Measurements from ENCODE around the gene EPAS1. TPM values are rescaled to one million over a fixed set of nuclear protein-coding genes. Genes with fewer than 3 reads are reported as not detected.

EPAS1 gene
- total and polyA plus RNA-seq, 2 of the 13 experiments (the other 11 are each of a cell fraction or from before 2014, with no cell fraction given): 47.1 to 182 TPM

- TF ChIP-seq, protein P1, sequence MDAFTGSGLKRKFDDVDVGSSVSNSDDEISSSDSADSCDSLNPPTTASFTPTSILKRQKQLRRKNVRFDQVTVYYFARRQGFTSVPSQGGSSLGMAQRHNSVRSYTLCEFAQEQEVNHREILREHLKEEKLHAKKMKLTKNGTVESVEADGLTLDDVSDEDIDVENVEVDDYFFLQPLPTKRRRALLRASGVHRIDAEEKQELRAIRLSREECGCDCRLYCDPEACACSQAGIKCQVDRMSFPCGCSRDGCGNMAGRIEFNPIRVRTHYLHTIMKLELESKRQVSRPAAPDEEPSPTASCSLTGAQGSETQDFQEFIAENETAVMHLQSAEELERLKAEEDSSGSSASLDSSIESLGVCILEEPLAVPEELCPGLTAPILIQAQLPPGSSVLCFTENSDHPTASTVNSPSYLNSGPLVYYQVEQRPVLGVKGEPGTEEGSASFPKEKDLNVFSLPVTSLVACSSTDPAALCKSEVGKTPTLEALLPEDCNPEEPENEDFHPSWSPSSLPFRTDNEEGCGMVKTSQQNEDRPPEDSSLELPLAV (CRISPR knock-in tag; conservative IDR thresholded peaks at IDR 0.05; ENCODE audit: low read depth): no peak
- 0 out of 2 replicates have a peak, but pooled peaks have one; percentile 32 for TF ChIP-seq ZNF10 (CRISPR knock-in tag; IDR thresholded peaks at IDR 0.05; ENCODE audit: borderline replicate concordance, low read depth)
- TF ChIP-seq ZNF788 (CRISPR knock-in tag; IDR thresholded peaks at IDR 0.05; ENCODE audit: borderline replicate concordance): no peak
- peak; percentile 68; the same call in 1 of the 2 replicates for TF ChIP-seq NKX3-1 (CRISPR knock-in tag; IDR thresholded peaks at IDR 0.05)
- no peak for TF ChIP-seq HOXA9 (CRISPR knock-in tag; IDR thresholded peaks at IDR 0.05; ENCODE audit: borderline replicate concordance)
- TF ChIP-seq ZBTB33 (CRISPR knock-in tag; IDR thresholded peaks at IDR 0.05): no peak
- peak; percentile 60; the same call in 1 of the 2 replicates for TF ChIP-seq ZFP37 (CRISPR knock-in tag; IDR thresholded peaks at IDR 0.05; ENCODE audit: borderline replicate concordance)
- no peak for TF ChIP-seq SOX13 (IDR thresholded peaks at IDR 0.05)
- TF ChIP-seq SOX13 (CRISPR knock-in tag; conservative IDR thresholded peaks at IDR 0.05 in 1 of 2, IDR thresholded peaks at IDR 0.05 in 1 of 2): no peak
- no peak; the same call in none of the 2 replicates for TF ChIP-seq KDM5B (CRISPR knock-in tag; IDR thresholded peaks at IDR 0.05; ENCODE audit: borderline replicate concordance)
- TF ChIP-seq PCBP2 (optimal IDR thresholded peaks at IDR 0.05; ENCODE audit: low read depth, low read length, poor library complexity, severe bottlenecking): no peak
- no peak; the same call in 1 of the 2 replicates for TF ChIP-seq ZC3H13 (CRISPR knock-in tag; IDR thresholded peaks at IDR 0.05)
- no peak for TF ChIP-seq RAD51 (IDR thresholded peaks at IDR 0.05; ENCODE audit: borderline replicate concordance)
- TF ChIP-seq ZNF121 (CRISPR knock-in tag; IDR thresholded peaks at IDR 0.05): no peak
- TF ChIP-seq DMTF1 (CRISPR knock-in tag; IDR thresholded peaks at IDR 0.05): no peak
- TF ChIP-seq, protein P2, sequence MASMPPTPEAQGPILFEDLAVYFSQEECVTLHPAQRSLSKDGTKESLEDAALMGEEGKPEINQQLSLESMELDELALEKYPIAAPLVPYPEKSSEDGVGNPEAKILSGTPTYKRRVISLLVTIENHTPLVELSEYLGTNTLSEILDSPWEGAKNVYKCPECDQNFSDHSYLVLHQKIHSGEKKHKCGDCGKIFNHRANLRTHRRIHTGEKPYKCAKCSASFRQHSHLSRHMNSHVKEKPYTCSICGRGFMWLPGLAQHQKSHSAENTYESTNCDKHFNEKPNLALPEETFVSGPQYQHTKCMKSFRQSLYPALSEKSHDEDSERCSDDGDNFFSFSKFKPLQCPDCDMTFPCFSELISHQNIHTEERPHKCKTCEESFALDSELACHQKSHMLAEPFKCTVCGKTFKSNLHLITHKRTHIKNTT (CRISPR knock-in tag; IDR thresholded peaks at IDR 0.05): no peak
- TF ChIP-seq ZKSCAN1 (IDR thresholded peaks at IDR 0.05; ENCODE audit: low read length): no peak
- peak; percentile 42 for TF ChIP-seq ZFY (CRISPR knock-in tag; IDR thresholded peaks at IDR 0.05)
Measured at GRCh38 chr2:46298522-46299353, 1.5 kb downstream of the EPAS1 start (continued).
